ENCODE measurements around the gene UBR4.

The UBR4 gene

GRCh38 chr1:19154876-19155275 is 55.2 kb downstream of the UBR4 start:
- no peak for DNase-seq (ENCODE audit: extremely low read depth, low read depth)
- TF ChIP-seq, protein P1, sequence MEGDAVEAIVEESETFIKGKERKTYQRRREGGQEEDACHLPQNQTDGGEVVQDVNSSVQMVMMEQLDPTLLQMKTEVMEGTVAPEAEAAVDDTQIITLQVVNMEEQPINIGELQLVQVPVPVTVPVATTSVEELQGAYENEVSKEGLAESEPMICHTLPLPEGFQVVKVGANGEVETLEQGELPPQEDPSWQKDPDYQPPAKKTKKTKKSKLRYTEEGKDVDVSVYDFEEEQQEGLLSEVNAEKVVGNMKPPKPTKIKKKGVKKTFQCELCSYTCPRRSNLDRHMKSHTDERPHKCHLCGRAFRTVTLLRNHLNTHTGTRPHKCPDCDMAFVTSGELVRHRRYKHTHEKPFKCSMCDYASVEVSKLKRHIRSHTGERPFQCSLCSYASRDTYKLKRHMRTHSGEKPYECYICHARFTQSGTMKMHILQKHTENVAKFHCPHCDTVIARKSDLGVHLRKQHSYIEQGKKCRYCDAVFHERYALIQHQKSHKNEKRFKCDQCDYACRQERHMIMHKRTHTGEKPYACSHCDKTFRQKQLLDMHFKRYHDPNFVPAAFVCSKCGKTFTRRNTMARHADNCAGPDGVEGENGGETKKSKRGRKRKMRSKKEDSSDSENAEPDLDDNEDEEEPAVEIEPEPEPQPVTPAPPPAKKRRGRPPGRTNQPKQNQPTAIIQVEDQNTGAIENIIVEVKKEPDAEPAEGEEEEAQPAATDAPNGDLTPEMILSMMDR (IDR thresholded peaks at IDR 0.05; ENCODE audit: low read depth, low read length) = no peak

GRCh38 chr1:19153169-19153568 is 56.9 kb downstream of the UBR4 start:
- no peak for DNase-seq (ENCODE audit: extremely low read depth, low read depth)
- TF ChIP-seq, protein P1 (IDR thresholded peaks at IDR 0.05; ENCODE audit: low read depth, low read length) = no peak

DNA sequence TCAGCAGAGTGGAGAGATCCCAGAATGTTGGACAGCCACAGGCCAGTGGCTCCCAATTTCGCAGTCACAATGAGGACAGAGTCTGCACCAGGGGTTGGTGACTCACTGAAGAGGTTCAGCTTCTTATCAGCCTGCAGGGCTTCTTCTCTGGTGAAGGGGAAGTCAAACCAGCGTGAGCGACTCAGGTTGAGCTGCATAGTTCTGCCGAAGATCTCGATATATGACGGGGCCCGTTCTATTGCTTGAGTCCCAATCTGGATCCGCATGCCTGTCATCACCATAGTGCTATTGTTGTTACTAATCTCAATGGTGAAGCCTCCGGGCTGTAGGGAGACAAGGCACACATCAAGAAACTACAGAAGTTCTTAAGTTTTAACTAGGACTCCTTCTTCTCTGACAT is 58.5 kb downstream of the UBR4 start:
- TF ChIP-seq, protein P1 (IDR thresholded peaks at IDR 0.05; ENCODE audit: low read depth, low read length) = no peak

GRCh38 chr1:19149736-19150135 is 60.3 kb downstream of the UBR4 start:
- DNase-seq (ENCODE audit: extremely low read depth, low read depth) = no peak
- TF ChIP-seq, protein P1 (IDR thresholded peaks at IDR 0.05; ENCODE audit: low read depth, low read length) = no peak

More for the DNA sequence above, 58.5 kb downstream of the UBR4 start:
- DNase-seq (ENCODE audit: extremely low read depth, low read depth) = no peak

- TF ChIP-seq, protein P1 (IDR thresholded peaks at IDR 0.05; ENCODE audit: low read depth, low read length) = no peak
These were observed 69.6 kb downstream of the UBR4 start for GRCh38 chr1:19140465-19140864.

GRCh38 chr1:19139711-19140110 is 70.4 kb downstream of the UBR4 start:
- no peak for DNase-seq (ENCODE audit: extremely low read depth, low read depth)
- TF ChIP-seq, protein P1 (IDR thresholded peaks at IDR 0.05; ENCODE audit: low read depth, low read length) = no peak

More at GRCh38 chr1:19140465-19140864, 69.6 kb downstream of the UBR4 start:
- no peak for DNase-seq (ENCODE audit: extremely low read depth, low read depth)

GRCh38 chr1:19138958-19139581 is 71.0 kb downstream of the UBR4 start:
- TF ChIP-seq, protein P1 (IDR thresholded peaks at IDR 0.05; ENCODE audit: low read depth, low read length) = no peak
- no peak for DNase-seq (ENCODE audit: extremely low read depth, low read depth)

All from AG09319 (cell line).